Panc1 (cell line): ENCODE measurements around the gene FANK1. TPM values are rescaled to one million over a fixed set of nuclear protein-coding genes. Genes with fewer than 3 reads are reported as not detected.

Experiments used
- ATAC-seq: fragments of 200-7000 bp; cut with Tn5 transposase; 2 replicates; pipeline ENCODE4 v1.9.1; 2020; ENCODE audit warnings: mild to moderate bottlenecking, moderate library complexity
- BruUV-seq: library from RNA; stranded (reverse); fragments of 400-500 nt; replicated peaks from 2 replicates; lab custom pipeline; 2021; lab: Mats Ljungman, UMichigan
- CTCF ChIA-PET: fragments of 300-600 bp; sonication (Branson Sonifier 250); formaldehyde crosslinking; loops from one replicate; lab custom pipeline; 2022; ENCODE audit warnings: antibody characterized with exemption; lab: Charles Lee
- POLR2A ChIA-PET: fragments of 300-600 bp; sonication (Branson Sonifier 250); formaldehyde crosslinking; loops from one replicate; lab custom pipeline; 2022; ENCODE audit warnings: antibody characterized with exemption; lab: Charles Lee
- DNase-seq: peaks from one replicate; pipeline ENCODE4 v3.0.0-alpha.2; 2010; ENCODE audit warnings: low read depth, low spot score
- H3K27ac ChIP-seq: 2 replicates; pipeline ENCODE4 v1.5.1; 2011; ENCODE audit warnings: mild to moderate bottlenecking, low read length, inconsistent platforms
- H3K27me3 ChIP-seq: fragments of 200-500 bp; sonication (Bioruptor generic); 2 replicates; pipeline ENCODE4 v1.6.0; 2014; ENCODE audit warnings: low read length, inconsistent platforms; ENCODE audit not compliant: control insufficient read depth, insufficient read depth
- H3K36me3 ChIP-seq: fragments of 200-500 bp; sonication (Bioruptor generic); 2 replicates; pipeline ENCODE4 v1.5.1; 2014; ENCODE audit warnings: inconsistent platforms, mild to moderate bottlenecking, low read length, moderate library complexity; ENCODE audit not compliant: control insufficient read depth, insufficient read depth
- H3K4me1 ChIP-seq: 2 replicates; pipeline ENCODE4 v1.5.1; 2011; ENCODE audit warnings: inconsistent platforms, mild to moderate bottlenecking, low read length, moderate library complexity; ENCODE audit not compliant: control insufficient read depth, insufficient read depth
- H3K4me3 ChIP-seq, 2 experiments: 2 replicates each; pipeline ENCODE4 v1.5.1; 2011 to 2012; ENCODE audit warnings: low read depth in 2 of 2, low read length in 2 of 2, mild to moderate bottlenecking in 2 of 2, inconsistent platforms in 1 of 2, moderate library complexity in 1 of 2
- H3K9me3 ChIP-seq: fragments of 200-500 bp; sonication (Bioruptor generic); 2 replicates; pipeline ENCODE4 v1.5.1; 2014; ENCODE audit warnings: low read depth, mild to moderate bottlenecking, inconsistent platforms, low read length, moderate library complexity; ENCODE audit not compliant: control insufficient read depth, insufficient read depth
- POLR2AphosphoS5 ChIP-seq: IDR thresholded peaks from 2 replicates; pipeline ENCODE4 v1.6.1; 2012; ENCODE audit warnings: mild to moderate bottlenecking, low read depth, low read length, moderate library complexity
- REST ChIP-seq, 2 experiments: IDR thresholded peaks; 2 replicates each; pipeline ENCODE4 v1.6.1; 2011 to 2012; ENCODE audit warnings: low read depth in 2 of 2, control low read depth in 1 of 2, low read length in 1 of 2, mild to moderate bottlenecking in 1 of 2, moderate library complexity in 1 of 2; ENCODE audit not compliant: insufficient read depth in 1 of 2
- SIN3A ChIP-seq: IDR thresholded peaks from 2 replicates; pipeline ENCODE4 v1.6.1; 2012; ENCODE audit warnings: low read depth, mild to moderate bottlenecking, low read length, moderate library complexity, borderline replicate concordance; ENCODE audit not compliant: insufficient read depth
- TCF7L2 ChIP-seq: IDR thresholded peaks from 2 replicates; pipeline ENCODE4 v1.6.1; 2011; ENCODE audit warnings: mild to moderate bottlenecking, low read depth, low read length, inconsistent platforms
- in situ Hi-C: cut with HindIII; loops from 2 replicates; pipeline ENCODE4 v1.10.0; 2016; ENCODE audit warnings: low sequenced_read_pairs, low pct_unique_long_range_greater_than_20kb
- intact Hi-C: fragments of 100-400 bp; cut with micrococcal nuclease; formaldehyde crosslinking; loops from one replicate; pipeline ENCODE4 v1.10.0; 2022; ENCODE audit not compliant: unreplicated experiment
- total RNA-seq: library from RNA; stranded (reverse); gene quantifications from one replicate; pipeline ENCODE4 v1.2.1, GENCODE V29; 2021; ENCODE audit not compliant: unreplicated experiment
- TF ChIP-seq, protein P1 (sequence below): fragments of 450-650 bp; IDR thresholded peaks from 2 replicates; pipeline ENCODE4 v1.5.1; 2017; ENCODE audit warnings: mild to moderate bottlenecking

FANK1 gene
- total RNA-seq, 1 experiment from 2014 or later, result 19.1 TPM

DNA sequence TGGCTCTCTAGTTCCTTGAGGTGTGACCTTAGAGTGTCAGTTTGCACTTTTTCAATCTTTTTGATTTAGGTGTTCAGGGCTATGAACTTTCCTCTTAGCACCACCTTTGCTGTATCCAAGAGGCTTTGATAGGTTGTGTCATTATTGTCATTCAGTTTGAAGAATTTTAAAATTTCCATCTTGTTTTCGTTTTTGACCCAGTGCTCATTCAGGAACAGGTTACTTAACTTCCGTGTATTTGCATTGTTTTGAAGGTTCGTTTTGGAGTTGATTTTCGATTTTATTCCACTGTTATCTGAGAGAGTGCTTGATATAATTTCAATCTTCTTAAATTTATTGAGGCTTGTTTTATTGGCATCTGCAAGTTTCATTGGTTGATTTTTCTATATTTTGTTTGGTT is 37.3 kb downstream of the FANK1 start:
- no peaks in the 10 kb centered on the region for H3K27me3 ChIP-seq
- H3K9me3 ChIP-seq, result no peaks in the 10 kb centered on the region
- in situ Hi-C loops, result no loop called here
- no TSS peak for BruUV-seq
- ChIA-PET POLR2A (interaction anchor here (0.7 kb wide), 1 partner anchor 570 kb away, joined by 4 read pairs; no protein-coding TSS in a partner anchor), CTCF (interaction anchor here (1.0 kb wide), 1 partner anchor 9 kb away, joined by 9 read pairs; no protein-coding TSS in a partner anchor)
- DNase-seq, result no peak
- no peaks in the 10 kb centered on the region for H3K36me3 ChIP-seq
- H3K4me1 ChIP-seq, result peaks cover 7% of the 10 kb centered on the region; the same call in 1 of the 2 replicates
- ATAC-seq, result no peak
- H3K27ac ChIP-seq, result no peak overlapping the region
- no peak overlapping the region for H3K4me3 ChIP-seq
- intact Hi-C loops, result loop anchor here (10.0 kb wide), 1 partner anchor 811 kb away; no protein-coding TSS in a partner anchor
- TF ChIP-seq, protein P1, sequence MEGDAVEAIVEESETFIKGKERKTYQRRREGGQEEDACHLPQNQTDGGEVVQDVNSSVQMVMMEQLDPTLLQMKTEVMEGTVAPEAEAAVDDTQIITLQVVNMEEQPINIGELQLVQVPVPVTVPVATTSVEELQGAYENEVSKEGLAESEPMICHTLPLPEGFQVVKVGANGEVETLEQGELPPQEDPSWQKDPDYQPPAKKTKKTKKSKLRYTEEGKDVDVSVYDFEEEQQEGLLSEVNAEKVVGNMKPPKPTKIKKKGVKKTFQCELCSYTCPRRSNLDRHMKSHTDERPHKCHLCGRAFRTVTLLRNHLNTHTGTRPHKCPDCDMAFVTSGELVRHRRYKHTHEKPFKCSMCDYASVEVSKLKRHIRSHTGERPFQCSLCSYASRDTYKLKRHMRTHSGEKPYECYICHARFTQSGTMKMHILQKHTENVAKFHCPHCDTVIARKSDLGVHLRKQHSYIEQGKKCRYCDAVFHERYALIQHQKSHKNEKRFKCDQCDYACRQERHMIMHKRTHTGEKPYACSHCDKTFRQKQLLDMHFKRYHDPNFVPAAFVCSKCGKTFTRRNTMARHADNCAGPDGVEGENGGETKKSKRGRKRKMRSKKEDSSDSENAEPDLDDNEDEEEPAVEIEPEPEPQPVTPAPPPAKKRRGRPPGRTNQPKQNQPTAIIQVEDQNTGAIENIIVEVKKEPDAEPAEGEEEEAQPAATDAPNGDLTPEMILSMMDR, result no peak
- no peak for TF ChIP-seq POLR2AphosphoS5
- no peak for TF ChIP-seq TCF7L2
- no peak for TF ChIP-seq REST (IDR thresholded peaks at IDR 0.05; ENCODE audit: insufficient read depth in 1 of 2, low read depth in 2 of 2, low read length in 1 of 2)
- no peak for TF ChIP-seq SIN3A

GRCh38 chr10:125936331-125936730 is 40.0 kb downstream of the FANK1 start:
- ChIA-PET POLR2A (no interaction called here), CTCF (no interaction called here)
- no peaks in the 10 kb centered on the region for H3K9me3 ChIP-seq
- no peak overlapping the region for H3K4me3 ChIP-seq
- BruUV-seq, result no TSS peak
- ATAC-seq (no peak), DNase-seq (no peak)
- H3K27ac ChIP-seq, result no peak overlapping the region
- in situ Hi-C loops, result no loop called here
- no peaks in the 10 kb centered on the region for H3K4me1 ChIP-seq
- intact Hi-C loops, result loop anchor here (10.0 kb wide), 1 partner anchor 808 kb away; no protein-coding TSS in a partner anchor
- H3K27me3 ChIP-seq, result no peaks in the 10 kb centered on the region
- TF ChIP-seq SIN3A (no peak), POLR2AphosphoS5 (no peak), TCF7L2 (no peak), REST (IDR thresholded peaks at IDR 0.05; ENCODE audit: insufficient read depth in 1 of 2, low read depth in 2 of 2, low read length in 1 of 2) (no peak)
- TF ChIP-seq, protein P1, result no peak
- H3K36me3 ChIP-seq, result no peaks in the 10 kb centered on the region
